GM19035 (cell line): ENCODE results near the gene HS3ST6.
"Not testable (repeated sequence)": the region's sequence is repeated elsewhere in the genome, so short reads cannot be mapped to it uniquely, and the experiment has no call there.

Experiments used
- ATAC-seq: cut with Tn5 transposase; IDR thresholded peaks from one replicate; pipeline ENCODE4 v1.9.1; 2021; ENCODE audit not compliant: unreplicated experiment

The HS3ST6 gene

DNA sequence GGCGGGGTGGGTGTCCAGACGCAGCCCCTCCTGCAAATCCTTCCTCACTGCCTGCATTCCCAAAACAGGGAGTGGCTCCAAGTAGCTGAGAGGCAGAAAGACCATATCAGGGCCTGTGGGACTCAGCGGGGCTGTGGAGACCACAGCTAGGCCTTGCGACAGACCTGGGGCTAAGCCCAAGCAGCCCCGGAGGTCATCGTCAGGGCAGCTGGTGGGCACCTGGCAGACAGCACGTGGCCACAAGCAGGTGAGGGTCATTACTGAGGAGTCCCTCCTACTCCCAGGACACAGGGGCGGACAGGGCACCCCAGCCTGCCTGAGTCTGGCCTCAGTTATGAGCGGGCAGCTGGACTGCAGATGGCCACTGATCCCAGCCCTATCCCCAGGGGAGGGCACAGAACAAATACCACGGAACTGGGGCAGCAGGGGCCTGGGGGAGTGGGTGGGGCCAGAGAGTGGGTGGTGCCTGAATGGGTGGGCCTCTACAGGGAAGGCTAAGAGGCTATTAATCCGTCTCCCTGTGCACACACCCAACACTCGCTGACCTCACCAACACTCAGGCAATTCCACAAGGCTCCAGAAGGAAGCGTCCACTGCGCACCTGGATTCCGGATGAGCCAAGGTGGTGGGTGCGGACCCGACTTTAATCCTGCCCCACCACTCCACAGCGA is 8.5 kb downstream of the HS3ST6 start:
- no peak for ATAC-seq

DNA sequence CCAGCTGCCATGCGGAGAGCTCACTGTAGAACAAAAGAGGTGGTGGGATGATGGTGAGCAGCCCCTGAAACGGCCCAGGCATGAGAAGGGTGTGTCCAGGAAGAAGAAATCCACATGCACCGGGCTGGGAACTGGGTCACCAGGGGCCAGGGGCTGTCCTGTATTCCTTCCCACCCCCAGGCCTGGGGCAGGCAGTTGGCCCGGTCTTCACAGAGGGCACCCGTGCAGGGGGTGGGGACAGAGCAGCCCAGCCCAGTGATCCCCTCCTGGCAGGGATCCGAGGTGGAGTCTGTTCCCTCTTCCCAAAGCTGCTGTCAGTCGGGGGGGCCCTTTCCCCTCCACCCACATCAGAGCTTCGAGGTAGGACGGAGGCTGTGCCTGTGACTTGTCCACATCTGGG is 9.2 kb downstream of the HS3ST6 start:
- ATAC-seq: no peak

DNA sequence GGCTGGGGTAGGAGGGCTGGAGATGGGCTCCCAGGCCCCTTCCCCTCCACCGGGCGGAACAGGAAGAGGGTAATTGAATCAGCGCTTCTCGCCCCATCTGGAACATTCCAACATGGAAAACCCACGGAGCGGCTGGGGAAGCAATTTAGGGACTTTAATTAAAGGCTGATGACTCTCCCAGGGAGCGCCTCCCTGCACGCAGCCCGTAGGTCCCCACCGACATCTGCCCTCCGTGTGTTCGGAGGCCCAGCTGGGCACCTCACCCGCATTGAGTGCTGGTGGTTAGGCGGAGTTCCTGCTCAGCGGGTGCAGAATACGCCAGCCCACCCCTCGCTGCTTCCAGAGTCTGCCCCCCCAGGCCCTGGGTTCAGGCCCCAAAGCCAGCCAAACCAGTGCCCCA is 10.0 kb downstream of the HS3ST6 start:
- ATAC-seq: no peak

DNA sequence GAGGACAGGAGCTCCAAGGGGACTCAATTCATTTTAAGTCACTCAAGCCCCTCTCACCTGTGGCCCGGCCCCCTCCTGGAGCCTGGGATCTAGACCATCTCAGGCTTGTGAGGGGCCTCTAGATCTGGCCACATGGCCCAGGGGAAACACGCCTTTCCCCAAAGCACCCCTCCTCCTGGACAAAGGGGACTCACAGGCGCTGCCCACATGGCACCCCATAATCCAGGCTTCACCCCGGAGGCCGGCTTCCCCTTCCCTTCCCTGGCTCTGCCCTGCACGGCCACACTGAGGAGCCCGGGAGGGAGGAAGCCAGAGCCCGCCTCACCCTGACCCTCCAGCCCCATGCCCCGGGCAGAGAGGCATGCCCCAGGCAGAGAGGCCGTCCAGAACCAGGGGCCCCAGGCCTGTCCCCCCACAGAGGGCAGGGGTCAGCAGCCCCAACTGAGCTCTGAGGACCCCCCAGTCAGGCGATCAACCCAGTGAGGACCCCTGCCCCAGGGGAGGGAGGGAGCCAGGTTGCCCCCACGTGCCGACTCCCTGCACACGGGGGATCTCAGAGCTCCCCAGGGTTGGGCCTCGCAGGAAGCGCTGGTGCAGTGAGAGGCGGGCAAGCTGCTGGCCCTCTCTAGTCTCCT is 10.9 kb downstream of the HS3ST6 start:
- ATAC-seq: no peak

DNA sequence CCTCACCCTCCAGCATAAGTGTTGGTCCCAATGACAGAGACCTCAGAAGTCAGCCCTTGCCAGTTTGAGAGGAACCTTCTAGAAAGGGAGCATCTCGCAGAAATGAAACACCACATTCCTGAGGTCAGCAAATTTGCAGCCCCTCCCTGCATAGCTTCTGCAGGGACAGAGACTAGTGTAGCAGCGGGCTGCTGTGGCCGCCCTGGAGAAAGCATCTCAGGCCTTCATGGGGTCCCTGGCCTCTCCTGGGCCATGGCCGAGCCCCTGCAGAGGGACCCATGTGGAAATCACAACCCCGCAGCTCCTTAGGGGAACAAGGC is 11.4 kb downstream of the HS3ST6 start:
- ATAC-seq: no peak

DNA sequence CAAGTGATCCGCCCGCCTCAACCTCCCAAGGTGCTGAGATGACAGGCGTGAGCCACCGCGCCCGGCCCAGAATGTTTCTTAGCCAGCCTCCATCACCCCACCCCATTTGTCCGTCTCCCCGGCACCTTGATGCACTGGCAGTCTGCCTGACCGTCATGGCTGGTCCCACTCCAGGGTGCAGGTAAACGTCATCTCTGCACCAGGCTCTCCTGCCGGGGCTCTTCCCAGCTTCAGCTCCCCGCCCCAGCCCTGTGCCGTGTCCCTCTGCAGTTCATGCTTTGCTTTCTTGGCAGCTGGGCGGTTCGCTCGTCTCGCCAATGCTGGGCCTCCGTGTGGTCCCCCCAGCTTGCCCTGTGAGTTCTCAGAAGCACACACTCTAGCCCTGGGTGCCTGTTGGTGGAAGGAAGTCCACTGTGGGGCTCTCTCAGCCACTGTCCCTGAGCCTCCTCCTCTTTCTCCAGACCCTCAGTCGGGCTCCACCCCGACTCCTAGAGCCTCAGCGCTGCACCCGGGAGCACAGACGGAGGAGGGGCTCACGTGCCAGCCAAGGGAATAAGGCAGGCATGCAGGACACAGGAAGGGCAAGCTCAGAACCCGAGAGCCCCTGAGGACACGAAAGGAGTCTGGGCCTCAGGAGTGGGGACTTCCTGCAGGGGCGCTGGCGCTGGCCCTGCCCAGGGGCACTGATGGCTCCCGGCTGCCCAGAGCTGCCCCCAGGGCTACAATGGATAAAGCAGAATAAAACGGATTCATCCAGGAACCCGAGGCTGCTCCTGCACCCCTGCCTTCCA is 12.0 kb downstream of the HS3ST6 start:
- no peak for ATAC-seq

DNA sequence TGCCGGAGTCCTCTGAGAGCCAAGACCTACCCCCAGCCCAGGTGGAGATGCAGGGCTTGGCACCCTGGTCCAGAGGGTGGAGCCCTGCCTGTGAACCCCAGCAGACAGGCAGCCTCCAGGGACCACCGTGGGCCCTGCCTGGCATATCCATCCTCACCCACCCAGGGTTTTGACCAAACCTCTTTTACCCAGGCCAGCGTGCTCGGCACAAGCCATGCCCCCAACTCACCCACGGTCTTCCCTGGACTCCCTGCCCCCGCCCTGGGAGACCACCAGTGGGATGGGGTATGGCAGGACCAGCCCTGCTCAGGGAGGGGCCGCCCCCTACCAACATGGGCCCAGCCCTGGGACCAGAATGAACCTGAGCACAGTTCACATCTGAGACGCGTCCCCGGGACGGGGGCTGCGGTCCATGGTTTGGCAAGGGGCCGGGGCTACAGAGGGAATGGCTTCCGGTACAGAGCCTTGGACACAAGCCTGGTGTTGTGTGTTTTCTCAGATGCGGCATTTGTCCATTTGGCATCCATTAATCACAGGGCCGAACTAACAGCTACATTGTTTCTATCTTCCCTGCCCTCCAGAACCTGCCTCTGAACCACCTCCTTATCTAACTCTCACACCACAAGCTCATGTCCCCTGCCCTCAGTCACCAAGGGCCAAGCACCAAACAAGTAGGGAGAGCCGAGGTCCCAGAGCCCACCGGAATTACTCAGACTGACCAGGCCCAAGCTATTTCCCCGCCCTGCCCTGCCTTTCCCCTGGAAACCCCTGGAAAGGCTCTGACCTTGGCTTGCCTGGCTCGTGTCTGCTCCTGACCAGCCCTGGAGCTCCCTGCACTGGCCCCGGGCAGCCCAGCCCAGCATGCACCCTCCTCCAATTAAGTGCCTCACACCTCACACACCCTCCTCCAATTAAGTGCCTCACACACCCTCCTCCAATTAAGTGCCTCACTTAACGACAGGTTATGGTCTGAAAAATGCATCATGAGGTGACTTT is 14.1 kb downstream of the HS3ST6 start:
- ATAC-seq: no peak

DNA sequence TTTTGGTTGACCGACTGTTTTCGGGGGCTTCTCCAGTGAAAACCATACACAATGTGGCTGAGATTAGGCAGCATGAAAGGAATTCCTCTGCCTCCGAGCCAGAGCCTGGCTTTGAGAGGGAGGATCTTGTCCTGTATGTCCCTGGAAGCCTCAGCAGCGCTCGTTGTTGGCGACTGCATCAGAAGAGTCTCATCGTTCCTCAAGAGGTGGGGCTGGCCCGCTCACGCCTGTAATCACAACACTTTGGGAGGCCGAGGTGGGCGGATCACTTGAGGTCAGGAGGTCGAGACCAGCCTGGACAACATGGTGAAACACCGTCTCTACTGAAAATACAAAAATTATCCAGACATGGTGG is 15.0 kb downstream of the HS3ST6 start:
- ATAC-seq: no peak

DNA sequence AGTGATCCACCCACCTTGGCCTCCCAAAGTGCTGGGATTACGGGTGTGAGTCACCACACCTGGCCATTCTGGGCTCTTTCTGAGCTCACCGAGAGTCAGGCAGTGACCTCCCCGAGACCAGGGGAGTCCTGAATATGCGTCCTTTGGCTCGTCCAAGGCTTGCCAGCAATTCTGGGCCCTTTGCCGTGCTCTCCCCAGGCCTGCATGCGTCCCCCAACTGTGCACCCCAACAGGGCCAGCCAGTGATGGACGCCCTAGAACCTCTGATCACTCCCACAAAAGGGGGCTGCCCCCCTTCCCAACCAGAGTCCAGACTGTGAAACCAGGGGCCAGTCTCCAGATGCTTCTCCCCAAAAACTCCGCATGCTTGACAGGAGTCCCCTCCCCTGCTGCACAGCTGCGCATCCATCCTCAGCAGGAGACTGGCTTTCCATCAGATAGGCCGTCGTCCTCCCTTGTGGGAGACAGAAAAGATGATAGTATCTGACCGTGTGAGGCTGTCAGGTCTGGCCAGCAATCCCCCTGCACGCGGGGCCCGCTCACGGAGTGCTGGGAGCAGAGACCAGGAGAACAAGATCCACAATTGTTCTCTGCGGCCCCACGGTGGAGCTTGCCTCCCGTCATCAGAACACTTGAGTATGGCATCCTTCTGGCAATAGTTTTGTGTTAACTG is 15.5 kb downstream of the HS3ST6 start:
- ATAC-seq: no peak

DNA sequence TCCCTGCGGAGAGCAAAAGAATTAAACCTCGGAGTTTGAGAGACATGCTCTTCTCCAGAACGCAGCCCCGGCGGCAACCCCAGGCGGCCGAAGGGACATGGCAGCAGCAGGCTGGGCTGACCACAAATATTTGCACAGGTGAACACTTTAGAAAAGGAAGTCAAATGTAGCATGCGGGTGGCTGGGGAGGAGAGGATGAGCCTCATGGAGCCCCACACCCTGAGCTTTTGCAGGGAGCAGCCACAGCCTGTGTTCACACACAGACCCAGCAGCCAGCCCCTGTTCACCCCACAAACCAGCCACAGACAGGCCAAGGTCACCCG is 17.8 kb downstream of the HS3ST6 start:
- no peak for ATAC-seq

DNA sequence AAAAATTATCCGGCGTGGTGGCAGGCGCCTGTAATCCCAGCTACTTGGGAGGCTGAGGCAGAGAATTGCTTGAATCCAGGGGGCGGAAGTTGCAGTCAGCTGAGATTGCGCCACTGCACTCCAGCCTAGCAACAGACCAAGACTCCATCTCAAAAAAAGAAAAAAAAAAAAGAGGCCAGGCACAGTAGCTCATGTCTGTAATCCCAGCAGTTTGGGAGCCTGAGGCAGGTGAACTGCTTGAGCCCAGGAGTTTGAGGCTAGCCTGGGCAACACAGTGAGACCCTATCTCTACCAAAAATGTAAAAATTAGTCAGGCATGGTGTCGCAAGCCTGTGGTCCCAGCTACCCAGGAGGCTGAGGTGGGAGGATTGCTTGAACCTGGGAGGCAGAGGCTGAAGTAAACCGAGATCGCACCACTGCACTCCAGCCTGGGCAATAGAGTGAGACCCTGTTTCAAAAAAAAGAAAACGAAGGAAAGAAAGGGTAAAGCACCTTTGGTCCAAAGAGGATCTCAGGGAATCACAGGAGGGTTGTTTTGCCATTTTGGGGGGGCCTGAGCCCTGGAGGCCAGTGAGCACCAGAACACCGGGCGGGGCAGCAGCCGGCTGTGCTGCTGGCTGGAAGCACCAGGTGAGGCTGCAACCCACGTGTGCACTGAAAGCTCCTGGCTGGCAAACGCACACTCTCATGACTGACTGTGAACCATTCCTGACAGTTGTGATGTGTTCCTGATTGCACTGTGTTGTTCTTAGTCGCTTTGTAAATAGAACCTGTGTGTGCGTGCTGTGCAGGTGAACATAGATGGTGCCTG is 18.4 kb downstream of the HS3ST6 start:
- no peak for ATAC-seq

DNA sequence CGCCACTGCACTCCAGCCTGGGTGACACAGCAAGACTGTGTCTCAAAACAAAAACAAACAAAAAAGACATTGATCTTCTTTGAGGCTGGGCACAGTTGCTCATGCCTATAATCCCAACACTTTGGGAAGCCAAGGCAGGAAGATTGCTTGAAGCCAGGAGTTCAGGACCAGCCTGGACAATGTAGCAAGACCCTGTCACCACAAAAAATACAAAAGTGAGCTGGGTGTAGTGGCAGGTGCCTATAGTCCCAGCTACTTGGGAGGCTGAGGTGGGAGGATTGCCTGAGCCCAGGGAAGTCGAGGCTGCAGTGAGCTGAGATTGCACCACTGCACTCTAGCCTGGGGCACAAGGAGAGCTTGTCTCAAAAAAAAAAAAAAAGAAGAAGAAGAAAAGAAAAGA is 20.5 kb downstream of the HS3ST6 start:
- not testable (repeated sequence) for ATAC-seq

DNA sequence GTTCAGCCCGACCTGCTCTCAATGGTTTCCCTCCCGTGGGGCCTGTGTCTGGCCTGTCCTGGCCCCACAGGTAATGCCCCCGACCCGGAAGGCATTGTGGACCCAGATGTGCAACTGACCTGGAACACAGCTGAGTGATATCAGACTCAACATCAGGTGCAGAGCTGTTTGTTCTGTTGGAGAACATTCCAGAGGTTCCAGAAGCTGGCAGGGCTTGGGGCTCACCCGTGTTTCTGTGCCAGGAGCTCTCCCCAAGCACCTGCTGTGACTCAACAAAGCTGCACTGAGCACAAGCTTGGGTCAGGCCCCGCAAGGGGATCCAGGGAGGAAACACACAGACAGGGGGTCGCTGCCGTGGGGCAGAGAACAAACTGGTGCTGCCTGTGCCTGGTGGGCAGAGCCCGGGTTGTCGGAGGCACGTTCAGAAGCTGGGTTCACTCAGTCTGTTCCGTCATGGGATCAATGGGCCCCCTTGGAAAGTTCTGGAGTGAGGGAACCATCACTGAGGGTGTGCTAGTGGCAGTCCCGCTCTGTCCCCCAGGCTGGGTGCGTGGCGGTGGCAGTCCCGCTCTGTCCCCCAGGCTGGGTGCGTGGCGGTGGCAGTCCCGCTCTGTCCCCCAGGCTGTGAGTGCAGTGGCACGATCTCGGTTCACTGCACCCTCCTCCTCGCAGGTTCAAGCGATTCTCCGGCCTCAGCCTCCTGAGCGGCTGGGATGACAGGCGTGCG is 22.1 kb downstream of the HS3ST6 start:
- ATAC-seq: no peak

DNA sequence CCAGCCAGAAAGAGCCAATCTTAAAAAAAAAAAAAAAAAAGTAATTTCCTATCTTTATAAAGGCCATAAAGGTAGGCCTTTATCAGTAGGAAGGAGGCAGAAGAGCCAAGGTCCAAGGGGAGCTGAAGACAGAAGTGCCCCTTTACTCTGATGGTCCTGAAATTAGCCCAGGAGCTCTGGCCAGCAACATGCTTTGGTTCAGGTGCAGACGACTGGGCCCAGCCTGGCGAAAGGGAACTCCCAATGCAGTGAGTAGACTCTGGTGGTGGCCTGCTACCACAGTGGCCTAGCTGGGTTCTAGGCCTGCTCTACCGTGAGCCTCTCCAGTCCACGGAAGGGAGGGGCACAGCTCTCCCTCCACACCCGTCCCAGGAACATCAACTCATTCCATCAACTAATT is 23.1 kb downstream of the HS3ST6 start:
- no peak for ATAC-seq

DNA sequence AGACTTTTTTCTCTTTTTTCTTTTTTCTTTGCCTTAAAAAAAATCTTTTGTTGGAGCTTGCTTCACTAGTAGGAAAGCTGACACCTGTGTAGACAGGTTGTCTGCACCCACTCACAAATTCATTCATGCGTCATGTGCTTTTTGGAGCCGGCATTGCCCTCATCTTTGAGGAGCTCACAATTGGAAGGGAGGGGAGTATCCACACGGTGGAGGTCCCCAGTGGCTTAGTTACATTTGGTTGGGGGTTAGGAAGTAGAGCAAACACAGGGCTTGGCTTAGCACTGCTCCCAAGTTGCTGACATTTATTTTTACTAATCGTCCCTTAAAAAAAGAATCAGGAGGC is 27.5 kb downstream of the HS3ST6 start:
- no peak for ATAC-seq

DNA sequence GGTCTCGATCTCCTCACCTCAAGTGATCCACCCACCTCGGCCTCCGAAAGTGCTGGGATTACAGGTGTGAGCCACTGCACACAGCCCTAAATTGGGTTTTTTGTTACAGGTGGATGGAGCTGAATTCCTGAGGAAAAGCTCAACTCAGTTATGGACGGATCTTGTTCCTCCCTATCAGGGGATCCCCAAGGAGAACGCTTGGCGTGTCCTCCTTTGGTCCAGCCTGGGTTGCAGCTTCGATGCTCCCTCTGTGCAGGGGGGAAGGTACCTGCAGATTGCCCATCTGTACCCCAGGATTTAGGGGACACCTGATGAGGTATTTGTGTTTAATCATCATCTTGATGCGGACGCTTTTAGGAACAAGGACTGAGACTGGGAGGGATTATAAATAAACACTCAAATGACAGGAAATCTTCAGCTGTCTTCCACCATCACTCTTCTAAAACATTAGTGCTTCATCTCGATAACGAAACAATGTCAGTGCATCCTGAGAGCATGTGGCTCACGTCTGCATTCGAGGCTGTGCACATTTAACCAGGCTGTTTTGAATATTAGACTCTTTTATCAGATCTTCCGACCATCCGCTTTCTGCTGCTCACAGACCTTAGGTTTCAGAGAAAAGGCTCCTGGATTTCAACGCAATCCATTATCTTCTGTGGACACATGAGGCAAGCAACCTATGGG is 28.0 kb downstream of the HS3ST6 start:
- no peak for ATAC-seq

DNA sequence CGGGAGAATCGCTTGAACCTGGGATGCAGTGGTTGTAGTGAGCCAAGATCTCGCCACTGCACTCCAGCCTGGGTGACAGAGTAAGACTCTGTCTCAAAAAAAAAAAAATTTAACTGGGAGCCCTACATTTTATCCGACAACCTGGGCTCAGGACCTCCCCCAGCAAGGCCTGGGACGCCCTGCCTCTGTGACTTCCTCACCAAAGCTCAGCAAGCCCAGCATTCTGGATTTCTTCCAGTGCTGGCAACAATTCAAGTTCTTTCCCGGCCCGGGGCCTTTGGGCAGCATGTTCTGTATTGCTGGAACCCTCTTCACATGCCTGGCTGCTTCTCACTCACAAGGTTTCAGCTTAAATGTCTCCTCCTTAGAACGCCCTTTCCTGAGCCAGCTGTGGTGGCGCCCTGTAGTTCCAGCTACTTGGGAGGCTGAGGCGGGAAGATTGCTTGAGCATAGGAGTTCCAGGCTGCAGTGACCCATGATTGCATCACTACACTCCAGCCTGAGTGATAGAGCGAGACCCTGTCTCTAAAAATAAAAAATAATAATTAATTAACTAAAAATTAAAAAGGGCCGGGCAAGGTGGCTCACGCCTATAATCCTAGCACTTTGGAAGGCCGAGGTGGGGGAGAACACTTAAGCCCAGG is 30.4 kb downstream of the HS3ST6 start:
- no peak for ATAC-seq

DNA sequence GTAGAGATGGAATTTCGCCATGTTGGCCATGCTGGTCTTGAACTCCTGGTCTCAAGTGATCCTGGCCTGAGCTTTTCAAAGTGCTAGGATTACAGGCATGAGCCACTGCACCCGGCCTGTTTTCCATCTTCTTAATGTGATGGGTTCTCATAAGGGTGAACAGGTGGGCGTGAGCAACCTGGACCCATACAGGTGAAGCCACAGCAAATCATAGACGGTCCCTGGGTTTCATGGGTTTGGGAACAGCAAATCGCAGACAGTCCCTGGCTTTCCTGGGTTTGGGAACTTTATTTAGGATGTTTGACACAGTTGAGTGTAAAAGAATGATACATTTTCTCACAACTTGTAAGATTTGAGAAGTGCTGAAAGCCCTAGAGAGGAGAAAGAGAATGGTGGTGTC is 33.3 kb downstream of the HS3ST6 start:
- ATAC-seq: no peak
